SK-N-SH treated with all-trans-retinoic acid at 6 μM for 48 hours (cell line): ENCODE data around the gene FBXO3.

Experiments
- ARNTL ChIP-seq: fragments of 450-650 bp; formaldehyde crosslinking; IDR thresholded peaks from 2 replicates; pipeline ENCODE4 v1.5.0; 2020; ENCODE audit warnings: low read depth, mild to moderate bottlenecking, moderate library complexity, borderline replicate concordance
- CSDC2 ChIP-seq: fragments of 250-450 bp; sonication (Bioruptor Pico); IDR thresholded peaks from 2 replicates; pipeline ENCODE4 v1.5.0; 2020; ENCODE audit warnings: mild to moderate bottlenecking, moderate library complexity
- ISL1 ChIP-seq: fragments of 250-450 bp; sonication (Bioruptor Pico); IDR thresholded peaks from 2 replicates; pipeline ENCODE4 v2.1.2; 2022; ENCODE audit warnings: mild to moderate bottlenecking, moderate library complexity
- OSR1 ChIP-seq: fragments of 250-450 bp; sonication (Bioruptor Pico); IDR thresholded peaks from 2 replicates; pipeline ENCODE4 v1.8.0; 2022; ENCODE audit warnings: moderate library complexity, mild to moderate bottlenecking, inconsistent platforms
- TCF4 ChIP-seq: fragments of 250-450 bp; sonication (Bioruptor Pico); IDR thresholded peaks from 2 replicates; pipeline ENCODE4 v1.8.0; 2021; ENCODE audit warnings: mild to moderate bottlenecking, moderate library complexity, borderline replicate concordance
- ZC3H10 ChIP-seq: fragments of 250-450 bp; sonication (Bioruptor Pico); IDR thresholded peaks from 2 replicates; pipeline ENCODE4 v1.5.1; 2021; ENCODE audit warnings: mild to moderate bottlenecking, moderate library complexity
- ZFP3 ChIP-seq: fragments of 250-450 bp; sonication (Bioruptor Pico); IDR thresholded peaks from 2 replicates; pipeline ENCODE4 v1.5.0; 2020; ENCODE audit warnings: mild to moderate bottlenecking, moderate library complexity
- ZFP30 ChIP-seq: fragments of 450-650 bp; formaldehyde crosslinking; IDR thresholded peaks from 2 replicates; pipeline ENCODE4 v1.5.0; 2022; ENCODE audit warnings: mild to moderate bottlenecking, moderate library complexity
- ZNF565 ChIP-seq: fragments of 450-650 bp; formaldehyde crosslinking; conservative IDR thresholded peaks from 2 replicates; pipeline ENCODE4 v1.5.0; 2020; ENCODE audit warnings: low read depth, mild to moderate bottlenecking, moderate library complexity
- TF ChIP-seq, protein P1 (sequence below): fragments of 250-450 bp; sonication (Bioruptor Pico); IDR thresholded peaks from 2 replicates; pipeline ENCODE4 v1.5.1; 2021; ENCODE audit warnings: mild to moderate bottlenecking, moderate library complexity
- TF ChIP-seq, protein P2 (sequence below): fragments of 250-450 bp; sonication (Bioruptor Pico); IDR thresholded peaks from 2 replicates; pipeline ENCODE4 v1.5.1; 2020; ENCODE audit warnings: low read depth, mild to moderate bottlenecking, moderate library complexity
- TF ChIP-seq, protein P3 (sequence below): fragments of 250-450 bp; sonication (Bioruptor Pico); IDR thresholded peaks from 2 replicates; pipeline ENCODE4 v1.8.0; 2020; ENCODE audit warnings: mild to moderate bottlenecking, moderate library complexity, borderline replicate concordance

- TF ChIP-seq, protein P1, sequence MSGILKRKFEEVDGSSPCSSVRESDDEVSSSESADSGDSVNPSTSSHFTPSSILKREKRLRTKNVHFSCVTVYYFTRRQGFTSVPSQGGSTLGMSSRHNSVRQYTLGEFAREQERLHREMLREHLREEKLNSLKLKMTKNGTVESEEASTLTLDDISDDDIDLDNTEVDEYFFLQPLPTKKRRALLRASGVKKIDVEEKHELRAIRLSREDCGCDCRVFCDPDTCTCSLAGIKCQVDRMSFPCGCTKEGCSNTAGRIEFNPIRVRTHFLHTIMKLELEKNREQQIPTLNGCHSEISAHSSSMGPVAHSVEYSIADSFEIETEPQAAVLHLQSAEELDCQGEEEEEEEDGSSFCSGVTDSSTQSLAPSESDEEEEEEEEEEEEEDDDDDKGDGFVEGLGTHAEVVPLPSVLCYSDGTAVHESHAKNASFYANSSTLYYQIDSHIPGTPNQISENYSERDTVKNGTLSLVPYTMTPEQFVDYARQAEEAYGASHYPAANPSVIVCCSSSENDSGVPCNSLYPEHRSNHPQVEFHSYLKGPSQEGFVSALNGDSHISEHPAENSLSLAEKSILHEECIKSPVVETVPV, result no peak
- no peak for TF ChIP-seq ZFP3 (CRISPR knock-in tag)
- no peak for TF ChIP-seq ARNTL (CRISPR knock-in tag)
- TF ChIP-seq ZC3H10 (CRISPR knock-in tag), result no peak
- TF ChIP-seq, protein P2, sequence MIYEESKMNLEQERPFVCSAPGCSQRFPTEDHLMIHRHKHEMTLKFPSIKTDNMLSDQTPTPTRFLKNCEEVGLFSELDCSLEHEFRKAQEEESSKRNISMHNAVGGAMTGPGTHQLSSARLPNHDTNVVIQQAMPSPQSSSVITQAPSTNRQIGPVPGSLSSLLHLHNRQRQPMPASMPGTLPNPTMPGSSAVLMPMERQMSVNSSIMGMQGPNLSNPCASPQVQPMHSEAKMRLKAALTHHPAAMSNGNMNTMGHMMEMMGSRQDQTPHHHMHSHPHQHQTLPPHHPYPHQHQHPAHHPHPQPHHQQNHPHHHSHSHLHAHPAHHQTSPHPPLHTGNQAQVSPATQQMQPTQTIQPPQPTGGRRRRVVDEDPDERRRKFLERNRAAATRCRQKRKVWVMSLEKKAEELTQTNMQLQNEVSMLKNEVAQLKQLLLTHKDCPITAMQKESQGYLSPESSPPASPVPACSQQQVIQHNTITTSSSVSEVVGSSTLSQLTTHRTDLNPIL (CRISPR knock-in tag), result no peak
- no peak for TF ChIP-seq ZNF565 (CRISPR knock-in tag)
- no peak for TF ChIP-seq ZFP30 (CRISPR knock-in tag)
- no peak for TF ChIP-seq CSDC2 (CRISPR knock-in tag)
- TF ChIP-seq, protein P3, sequence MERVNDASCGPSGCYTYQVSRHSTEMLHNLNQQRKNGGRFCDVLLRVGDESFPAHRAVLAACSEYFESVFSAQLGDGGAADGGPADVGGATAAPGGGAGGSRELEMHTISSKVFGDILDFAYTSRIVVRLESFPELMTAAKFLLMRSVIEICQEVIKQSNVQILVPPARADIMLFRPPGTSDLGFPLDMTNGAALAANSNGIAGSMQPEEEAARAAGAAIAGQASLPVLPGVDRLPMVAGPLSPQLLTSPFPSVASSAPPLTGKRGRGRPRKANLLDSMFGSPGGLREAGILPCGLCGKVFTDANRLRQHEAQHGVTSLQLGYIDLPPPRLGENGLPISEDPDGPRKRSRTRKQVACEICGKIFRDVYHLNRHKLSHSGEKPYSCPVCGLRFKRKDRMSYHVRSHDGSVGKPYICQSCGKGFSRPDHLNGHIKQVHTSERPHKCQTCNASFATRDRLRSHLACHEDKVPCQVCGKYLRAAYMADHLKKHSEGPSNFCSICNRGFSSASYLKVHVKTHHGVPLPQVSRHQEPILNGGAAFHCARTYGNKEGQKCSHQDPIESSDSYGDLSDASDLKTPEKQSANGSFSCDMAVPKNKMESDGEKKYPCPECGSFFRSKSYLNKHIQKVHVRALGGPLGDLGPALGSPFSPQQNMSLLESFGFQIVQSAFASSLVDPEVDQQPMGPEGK (CRISPR knock-in tag), result no peak
- no peak for TF ChIP-seq TCF4 (CRISPR knock-in tag)
- TF ChIP-seq ISL1 (CRISPR knock-in tag), result no peak
- TF ChIP-seq OSR1 (CRISPR knock-in tag), result no peak
These were observed 38.8 kb downstream of the FBXO3 start for GRCh38 chr11:33735271-33736147.
